HepG2 (cell line): ENCODE results near the gene WWP2. TPM values are rescaled to one million over a fixed set of nuclear protein-coding genes. Genes with fewer than 3 reads are reported as not detected.

Experiments
- AGO2 ChIP-seq: fragments of 200-400 bp; formaldehyde crosslinking; optimal IDR thresholded peaks from 2 replicates; pipeline ENCODE3; 2017; ENCODE audit warnings: mild to moderate bottlenecking, low read depth, low read length, moderate library complexity
- CTCF ChIP-seq: sonication (generic); formaldehyde crosslinking; IDR thresholded peaks from 2 replicates; pipeline ENCODE4 v1.5.0; 2020; ENCODE audit warnings: mild to moderate bottlenecking, missing genetic modification reagents, moderate library complexity
- DBP ChIP-seq: sonication (generic); formaldehyde crosslinking; IDR thresholded peaks from 2 replicates; pipeline ENCODE4 v1.4.0; 2020; ENCODE audit warnings: missing genetic modification reagents; ENCODE audit errors: not compliant biosample characterization
- GABPA ChIP-seq, 2 experiments: IDR thresholded peaks; 2 replicates each; pipeline ENCODE4 v1.6.1; 2011 to 2016; ENCODE audit warnings: low read depth in 2 of 2, low read length in 1 of 2, missing biosample characterization in 1 of 2, missing genetic modification characterization in 1 of 2
- IKZF1 ChIP-seq: fragments of 450-650 bp; IDR thresholded peaks from 2 replicates; pipeline ENCODE4 v1.7.1; 2016
- JUND ChIP-seq: sonication (generic); formaldehyde crosslinking; IDR thresholded peaks from 2 replicates; pipeline ENCODE4 v1.8.0; 2022; ENCODE audit warnings: mild to moderate bottlenecking, missing genetic modification reagents
- RBAK ChIP-seq: sonication (generic); formaldehyde crosslinking; IDR thresholded peaks from 2 replicates; pipeline ENCODE4 v1.5.1; 2020; ENCODE audit warnings: mild to moderate bottlenecking, missing genetic modification reagents
- RXRB ChIP-seq: IDR thresholded peaks from 2 replicates; pipeline ENCODE4 v1.6.1; 2016; ENCODE audit warnings: borderline replicate concordance, missing genetic modification reagents, missing compliant biosample characterization
- TRIM24 ChIP-seq: sonication (generic); formaldehyde crosslinking; IDR thresholded peaks from 2 replicates; pipeline ENCODE4 v1.8.0; 2022; ENCODE audit warnings: mild to moderate bottlenecking, missing genetic modification reagents
- ZBTB14 ChIP-seq: sonication (generic); formaldehyde crosslinking; IDR thresholded peaks from 2 replicates; pipeline ENCODE4 v1.4.0; 2020; ENCODE audit warnings: missing genetic modification reagents
- ZNF12 ChIP-seq: sonication (generic); formaldehyde crosslinking; IDR thresholded peaks from 2 replicates; pipeline ENCODE4 v1.5.0; 2020; ENCODE audit warnings: missing genetic modification reagents
- ZNF124 ChIP-seq: sonication (generic); formaldehyde crosslinking; IDR thresholded peaks from 2 replicates; pipeline ENCODE4 v1.4.0; 2020; ENCODE audit warnings: missing genetic modification reagents
- ZNF274 ChIP-seq: sonication (generic); formaldehyde crosslinking; IDR thresholded peaks from 2 replicates; pipeline ENCODE4 v1.5.1; 2020; ENCODE audit warnings: mild to moderate bottlenecking, missing genetic modification reagents
- ZNF34 ChIP-seq: sonication (generic); formaldehyde crosslinking; IDR thresholded peaks from 2 replicates; pipeline ENCODE4 v1.4.0; 2020; ENCODE audit warnings: mild to moderate bottlenecking, missing genetic modification reagents, borderline replicate concordance
- ZNF644 ChIP-seq: IDR thresholded peaks from 2 replicates; pipeline ENCODE4 v1.6.1; 2016; ENCODE audit warnings: low read depth
- ZNF687 ChIP-seq: sonication (generic); formaldehyde crosslinking; IDR thresholded peaks from 2 replicates; pipeline ENCODE4 v1.5.1; 2020; ENCODE audit warnings: mild to moderate bottlenecking, missing genetic modification reagents, moderate library complexity
- ZNF775 ChIP-seq: sonication (generic); formaldehyde crosslinking; IDR thresholded peaks from 2 replicates; pipeline ENCODE4 v1.4.0; 2020; ENCODE audit warnings: missing genetic modification reagents, mild to moderate bottlenecking, moderate library complexity, borderline replicate concordance
- ZNF800 ChIP-seq: sonication (generic); formaldehyde crosslinking; IDR thresholded peaks from 2 replicates; pipeline ENCODE4 v1.4.0; 2020; ENCODE audit warnings: missing genetic modification reagents
- polyA plus RNA-seq, 8 experiments: library from polyadenylated mRNA; depleted of rRNA in 3 of 8; stranded (reverse) in 7 of 8; unstranded in 1 of 8; fragments of >200 nt; fragmentation: Illumina TruSeq in 4 of 8; extraction: Trizol in 4 of 8; gene quantifications; 2 replicates each; pipeline versions ENCODE4 v1.2.1 to v1.2.3, GENCODE V29; 2011 to 2016; ENCODE audit warnings: low read depth in 4 of 8, missing spikeins in 1 of 8, mixed read lengths in 1 of 8; ENCODE audit not compliant: insufficient read depth in 1 of 8
- total RNA-seq, 5 experiments: library from RNA; depleted of rRNA; stranded (reverse); fragments of >200 nt; fragmentation: Illumina TruSeq; extraction: Trizol; gene quantifications; 2 replicates each; pipeline ENCODE4 v1.2.3, GENCODE V29; 2016; ENCODE audit warnings: low read depth in 1 of 5

Gene WWP2
- total and polyA plus RNA-seq, 2 of the 13 experiments (the other 11 are each of a cell fraction or from before 2014, with no cell fraction given): 11.4 to 28.2 TPM

- TF ChIP-seq CTCF (CRISPR knock-in tag) (no peak), ZNF34 (CRISPR knock-in tag) (no peak), TRIM24 (CRISPR knock-in tag) (no peak), IKZF1 (no peak), GABPA (IDR thresholded peaks at IDR 0.05; ENCODE audit: low read depth, low read length) (0 out of 2 replicates have a peak, but pooled peaks have one; percentile 2), GABPA (CRISPR knock-in tag; IDR thresholded peaks at IDR 0.05; ENCODE audit: low read depth) (no peak), RBAK (CRISPR knock-in tag) (no peak), ZNF274 (CRISPR knock-in tag) (no peak), ZNF124 (CRISPR knock-in tag) (no peak), ZBTB14 (CRISPR knock-in tag) (no peak), ZNF687 (CRISPR knock-in tag) (peak; percentile 48; the same call in 1 of the 2 replicates), ZNF775 (CRISPR knock-in tag) (no peak), AGO2 (peak; percentile 54), RXRB (CRISPR knock-in tag) (no peak), ZNF644 (CRISPR knock-in tag) (no peak), JUND (CRISPR knock-in tag) (no peak), DBP (no peak), ZNF12 (CRISPR knock-in tag) (no peak), ZNF800 (CRISPR knock-in tag) (no peak)
Observed at GRCh38 chr16:69927056-69927757, 165.1 kb downstream of the WWP2 start (continued).
